Ovary (tissue), 3 donors: ENCODE results near the gene KXD1.

Experiments
- CTCF ChIP-seq, 3 donors: fragments of 450-650 bp in 2 of 3; fragments of 200-600 bp in 1 of 3; IDR thresholded peaks; one replicate each; pipeline versions ENCODE4 v1.5.1 to v1.8.0; 2016 to 2022; ENCODE audit warnings: antibody characterized with exemption in 3 of 3, mild to moderate bottlenecking in 1 of 3
- POLR2A ChIP-seq: fragments of 450-650 bp; IDR thresholded peaks from one replicate; pipeline ENCODE4 v1.6.1; 2017; ENCODE audit warnings: antibody characterized with exemption, mild to moderate bottlenecking, moderate library complexity
- donor health status: DM: no; HTN: no; CAD: no.

- TF ChIP-seq CTCF (IDR thresholded peaks at IDR 0.05) (no peak), POLR2A (no peak)
Observed at GRCh38 chr19:18611327-18612050, 53.8 kb downstream of the KXD1 start.
